ENCODE results near the gene RAD51C.
A peak's percentile ranks its signal among the peaks of the same experiment; 100 is the strongest.
"Not testable (repeated sequence)": the region's sequence is repeated elsewhere in the genome, so short reads cannot be mapped to it uniquely, and the experiment has no call there.

RAD51C gene

GRCh38 chr17:58692239-58693055 is at the start of gene RAD51C:
Gene RAD51C, plus strand, starts transcription at chr17:58692602. Its CDS starts 42 bp downstream, at chr17:58692644.
- FAIRE-seq (peak; percentile 96), DNase-seq (ENCODE audit: low spot score) (peak; percentile 99)

- peak; percentile 44 for FAIRE-seq
These were observed 49.3 kb upstream of the RAD51C start for GRCh38 chr17:58643147-58643546.

GRCh38 chr17:58648236-58648635 is 44.2 kb upstream of the RAD51C start:
- no peak for DNase-seq (ENCODE audit: low spot score)
- FAIRE-seq, result no peak

More at GRCh38 chr17:58643147-58643546, 49.3 kb upstream of the RAD51C start:
- DNase-seq (ENCODE audit: low spot score), result peak; percentile 76

- not testable (repeated sequence) for FAIRE-seq
These were observed 34.2 kb upstream of the RAD51C start for GRCh38 chr17:58657962-58658803.

GRCh38 chr17:58658804-58659713 is 33.3 kb upstream of the RAD51C start:
- DNase-seq (ENCODE audit: low spot score) (no peak), FAIRE-seq (no peak)

More at GRCh38 chr17:58657962-58658803, 34.2 kb upstream of the RAD51C start:
- DNase-seq (ENCODE audit: low spot score), result not testable (repeated sequence)

GRCh38 chr17:58659714-58660084 is 32.7 kb upstream of the RAD51C start:
- not testable (repeated sequence) for DNase-seq (ENCODE audit: low spot score); FAIRE-seq

- FAIRE-seq (no peak), DNase-seq (ENCODE audit: low spot score) (no peak)
These were observed 31.8 kb upstream of the RAD51C start for GRCh38 chr17:58660621-58661020.

- FAIRE-seq (no peak), DNase-seq (ENCODE audit: low spot score) (no peak)
These were observed 30.9 kb upstream of the RAD51C start for GRCh38 chr17:58661499-58661898.

GRCh38 chr17:58664302-58664701 is 28.1 kb upstream of the RAD51C start:
- DNase-seq (ENCODE audit: low spot score) (no peak), FAIRE-seq (no peak)

GRCh38 chr17:58665946-58666857 is 26.2 kb upstream of the RAD51C start:
- no peak for DNase-seq (ENCODE audit: low spot score)
- FAIRE-seq, result no peak

- no peak for DNase-seq (ENCODE audit: low spot score)
- peak; percentile 74 for FAIRE-seq
These were observed 25.5 kb upstream of the RAD51C start for GRCh38 chr17:58666858-58667267.

- DNase-seq (ENCODE audit: low spot score), result no peak
- peak; percentile 92 for FAIRE-seq
These were observed 24.3 kb upstream of the RAD51C start for GRCh38 chr17:58667934-58668597.

- no peak for DNase-seq (ENCODE audit: low spot score)
- FAIRE-seq, result no peak
These were observed 23.8 kb upstream of the RAD51C start for GRCh38 chr17:58668598-58668935.

GRCh38 chr17:58669853-58670252 is 22.5 kb upstream of the RAD51C start:
- peak; percentile 44 for FAIRE-seq
- DNase-seq (ENCODE audit: low spot score), result no peak

- FAIRE-seq, result peak; percentile 95
- DNase-seq (ENCODE audit: low spot score), result no peak
These were observed 20.4 kb upstream of the RAD51C start for GRCh38 chr17:58671969-58672368.

GRCh38 chr17:58677194-58677880 is 15.1 kb upstream of the RAD51C start:
- FAIRE-seq, result no peak
- DNase-seq (ENCODE audit: low spot score), result no peak

GRCh38 chr17:58678287-58678686 is 14.1 kb upstream of the RAD51C start:
- not testable (repeated sequence) for FAIRE-seq; DNase-seq (ENCODE audit: low spot score)

- DNase-seq (ENCODE audit: low spot score) (no peak), FAIRE-seq (no peak)
These were observed 13.0 kb upstream of the RAD51C start for GRCh38 chr17:58679263-58680037.

All from urothelium cell line (cell line).